Measurements from ENCODE around the gene DDX1. TPM values are rescaled to one million over a fixed set of nuclear protein-coding genes. Genes with fewer than 3 reads are reported as not detected.

The DDX1 gene
- total and polyA plus RNA-seq, 10 of the 15 experiments (the other 5 are each of a cell fraction or from before 2014, with no cell fraction given): 53.2 to 134 (median 85.6) TPM

DNA sequence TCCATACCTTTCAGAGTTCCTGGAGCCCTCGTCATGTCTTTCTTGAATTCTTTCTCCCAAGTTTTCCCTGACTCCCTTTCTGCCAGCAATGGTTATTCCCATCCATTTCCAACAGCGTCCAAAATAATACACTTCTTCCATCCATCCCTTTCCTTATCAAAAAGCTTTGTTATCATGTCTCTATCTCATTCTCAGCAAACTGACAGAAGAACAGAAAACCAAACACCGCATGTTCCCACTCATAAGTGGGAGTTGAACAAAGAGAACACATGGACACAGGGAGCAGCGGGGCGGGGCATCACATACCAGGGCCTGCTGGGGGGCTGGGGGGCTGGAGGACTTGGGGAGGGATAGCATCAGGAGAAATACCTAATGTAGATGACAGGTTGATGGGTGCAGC lies 86.7 kb downstream of the DDX1 start:
- in situ Hi-C loops (cut with MboI) (no loop called here), intact Hi-C loops (cut with micrococcal nuclease; ENCODE audit: unreplicated experiment) (no loop called here)
- Histone ChIP-seq H3K36me3 (ENCODE audit: control insufficient read depth in 2 of 2, insufficient read depth in 2 of 2, low read length in 1 of 2) (no peaks in the 10 kb centered on the region), H2AFZ (ENCODE audit: control insufficient read depth, low read depth, low read length) (no peak overlapping the region), H3K79me2 (ENCODE audit: control insufficient read depth, insufficient read depth, low read length) (no peaks in the 10 kb centered on the region), H3K9me3 (replicated peaks; ENCODE audit: control insufficient read depth, insufficient read depth, low read length) (no peaks in the 10 kb centered on the region), H4K20me1 (ENCODE audit: control insufficient read depth, insufficient read depth) (no peaks in the 10 kb centered on the region), H3K27ac (ENCODE audit: control insufficient read depth, insufficient read depth) (no peak overlapping the region), H3K4me1 (ENCODE audit: control insufficient read depth, insufficient read depth, low read length) (no peaks in the 10 kb centered on the region), H3K4me2 (ENCODE audit: control insufficient read depth, insufficient read depth) (no peak overlapping the region), H3K4me3 (no peak overlapping the region), H3K9ac (ENCODE audit: control insufficient read depth, insufficient read depth, low read length) (no peak overlapping the region), H3K27me3 (replicated peaks in 1 of 2; ENCODE audit: control insufficient read depth in 2 of 2, insufficient read depth in 2 of 2, low read length in 1 of 2) (no peaks in the 10 kb centered on the region; a peak in 1 of 4 replicates)
- ChIA-PET SMC1A (ENCODE audit: uncharacterized antibody, unreplicated experiment) (no interaction called here), CTCF (no interaction called here), POLR2A (no interaction called here), RAD21 (ENCODE audit: unreplicated experiment) (no interaction called here)
- WGBS (ENCODE audit: insufficient coverage, insufficient replicate concordance, low lambda C conversion rate, missing lambda C conversion rate): 30% methylated on average over 5 of the region's 5 CpGs
- no peak for DNase-seq (ENCODE audit: low read depth, low spot score)
- no peak for FAIRE-seq
- ATAC-seq: no peak
- BruUV-seq (replicated peaks): no TSS peak
- no peak for TF ChIP-seq SREBF1 (IDR thresholded peaks at IDR 0.05; ENCODE audit: low read length)
- TF ChIP-seq ZNF217 (IDR thresholded peaks at IDR 0.05): no peak
- TF ChIP-seq SMC3 (IDR thresholded peaks at IDR 0.05; ENCODE audit: borderline replicate concordance, low read length): no peak
- no peak for TF ChIP-seq FOXK2 (IDR thresholded peaks at IDR 0.05)
- no peak for TF ChIP-seq SUZ12 (IDR thresholded peaks at IDR 0.05; ENCODE audit: unreplicated experiment)
- TF ChIP-seq ZNF384 (IDR thresholded peaks at IDR 0.05; ENCODE audit: borderline replicate concordance, low read depth, low read length): no peak
- no peak for TF ChIP-seq CUX1 (IDR thresholded peaks at IDR 0.05; ENCODE audit: insufficient replicate concordance, low read depth, low read length)
- TF ChIP-seq POLR2AphosphoS5 (IDR thresholded peaks at IDR 0.05; ENCODE audit: low read length): no peak
- no peak for TF ChIP-seq DPF2 (IDR thresholded peaks at IDR 0.05)
- TF ChIP-seq, protein P1, sequence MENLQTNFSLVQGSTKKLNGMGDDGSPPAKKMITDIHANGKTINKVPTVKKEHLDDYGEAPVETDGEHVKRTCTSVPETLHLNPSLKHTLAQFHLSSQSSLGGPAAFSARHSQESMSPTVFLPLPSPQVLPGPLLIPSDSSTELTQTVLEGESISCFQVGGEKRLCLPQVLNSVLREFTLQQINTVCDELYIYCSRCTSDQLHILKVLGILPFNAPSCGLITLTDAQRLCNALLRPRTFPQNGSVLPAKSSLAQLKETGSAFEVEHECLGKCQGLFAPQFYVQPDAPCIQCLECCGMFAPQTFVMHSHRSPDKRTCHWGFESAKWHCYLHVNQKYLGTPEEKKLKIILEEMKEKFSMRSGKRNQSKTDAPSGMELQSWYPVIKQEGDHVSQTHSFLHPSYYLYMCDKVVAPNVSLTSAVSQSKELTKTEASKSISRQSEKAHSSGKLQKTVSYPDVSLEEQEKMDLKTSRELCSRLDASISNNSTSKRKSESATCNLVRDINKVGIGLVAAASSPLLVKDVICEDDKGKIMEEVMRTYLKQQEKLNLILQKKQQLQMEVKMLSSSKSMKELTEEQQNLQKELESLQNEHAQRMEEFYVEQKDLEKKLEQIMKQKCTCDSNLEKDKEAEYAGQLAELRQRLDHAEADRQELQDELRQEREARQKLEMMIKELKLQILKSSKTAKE (IDR thresholded peaks at IDR 0.05; ENCODE audit: low read depth, poor library complexity, severe bottlenecking): no peak
- no peak for TF ChIP-seq ELK1 (IDR thresholded peaks at IDR 0.05; ENCODE audit: low read depth, low read length)
- no peak for TF ChIP-seq PAX8 (IDR thresholded peaks at IDR 0.05)
- no peak for TF ChIP-seq NFIC (IDR thresholded peaks at IDR 0.05; ENCODE audit: low read depth, low read length)
- TF ChIP-seq CEBPB (IDR thresholded peaks at IDR 0.05; ENCODE audit: borderline replicate concordance in 1 of 2, low read depth in 2 of 2, low read length in 2 of 2): no peak
- no peak for TF ChIP-seq MYB (IDR thresholded peaks at IDR 0.05; ENCODE audit: borderline replicate concordance, low read depth, low read length)
- TF ChIP-seq NFXL1 (IDR thresholded peaks at IDR 0.05; ENCODE audit: borderline replicate concordance): no peak
- no peak for TF ChIP-seq GATAD2B (conservative IDR thresholded peaks at IDR 0.05; ENCODE audit: low read depth)
- no peak for TF ChIP-seq RCOR1 (conservative IDR thresholded peaks at IDR 0.05; ENCODE audit: low read depth, low read length)
- TF ChIP-seq RFX5 (IDR thresholded peaks at IDR 0.05; ENCODE audit: low read depth, low read length): no peak
